Testis (tissue), 2 donors: ENCODE measurements around the gene ADH5.

Source experiments
- CTCF ChIP-seq, 3 experiments: fragments of 450-650 bp in 2 of 3; fragments of 200-600 bp in 1 of 3; sonication (generic) in 1 of 3; IDR thresholded peaks; one replicate each; pipeline ENCODE4 v1.5.1; 2016 to 2019; ENCODE audit warnings: antibody characterized with exemption in 3 of 3, mild to moderate bottlenecking in 2 of 3, moderate library complexity in 1 of 3
- POLR2A ChIP-seq: fragments of 450-650 bp; IDR thresholded peaks from one replicate; pipeline ENCODE4 v1.6.1; 2017; ENCODE audit warnings: antibody characterized with exemption, mild to moderate bottlenecking, moderate library complexity

- no peak for TF ChIP-seq CTCF (IDR thresholded peaks at IDR 0.05)
- TF ChIP-seq POLR2A: no peak
These were observed 15.6 kb upstream of the ADH5 start for GRCh38 chr4:99104153-99104552.
